SK-N-SH treated with all-trans-retinoic acid at 6 μM for 48 hours (cell line): ENCODE data around the gene SNX30.

ENCODE experiments used
- ATAC-seq: fragments of 200-7000 bp; cut with Tn5 transposase; 3 replicates; pipeline ENCODE4 v1.9.1; 2020; ENCODE audit warnings: mild to moderate bottlenecking, moderate library complexity
- ARNTL ChIP-seq: fragments of 450-650 bp; formaldehyde crosslinking; IDR thresholded peaks from 2 replicates; pipeline ENCODE4 v1.5.0; 2020; ENCODE audit warnings: low read depth, mild to moderate bottlenecking, moderate library complexity, borderline replicate concordance
- BACH2 ChIP-seq: fragments of 250-450 bp; sonication (Bioruptor Pico); IDR thresholded peaks from 2 replicates; pipeline ENCODE4 v1.9.0; 2021; ENCODE audit warnings: mild to moderate bottlenecking, borderline replicate concordance
- CREB5 ChIP-seq: fragments of 250-450 bp; sonication (Bioruptor Pico); IDR thresholded peaks from 2 replicates; pipeline ENCODE4 v1.5.1; 2020; ENCODE audit warnings: low read depth, mild to moderate bottlenecking, moderate library complexity
- CSDC2 ChIP-seq: fragments of 250-450 bp; sonication (Bioruptor Pico); IDR thresholded peaks from 2 replicates; pipeline ENCODE4 v1.5.0; 2020; ENCODE audit warnings: mild to moderate bottlenecking, moderate library complexity
- GLIS3 ChIP-seq: fragments of 250-450 bp; sonication (Bioruptor Pico); IDR thresholded peaks from 2 replicates; pipeline ENCODE4 v1.5.0; 2020; ENCODE audit warnings: mild to moderate bottlenecking, moderate library complexity
- ISL1 ChIP-seq: fragments of 250-450 bp; sonication (Bioruptor Pico); IDR thresholded peaks from 2 replicates; pipeline ENCODE4 v2.1.2; 2022; ENCODE audit warnings: mild to moderate bottlenecking, moderate library complexity
- OSR1 ChIP-seq: fragments of 250-450 bp; sonication (Bioruptor Pico); IDR thresholded peaks from 2 replicates; pipeline ENCODE4 v1.8.0; 2022; ENCODE audit warnings: moderate library complexity, mild to moderate bottlenecking, inconsistent platforms
- PATZ1 ChIP-seq: fragments of 250-450 bp; sonication (Bioruptor Pico); IDR thresholded peaks from 2 replicates; pipeline ENCODE4 v1.8.0; 2020; ENCODE audit warnings: mild to moderate bottlenecking, moderate library complexity, borderline replicate concordance
- POU6F1 ChIP-seq: fragments of 250-450 bp; sonication (Bioruptor Pico); IDR thresholded peaks from 2 replicates; pipeline ENCODE4 v1.8.0; 2021; ENCODE audit warnings: low read depth, mild to moderate bottlenecking, moderate library complexity, borderline replicate concordance
- PPARA ChIP-seq: fragments of 250-450 bp; sonication (Bioruptor Pico); IDR thresholded peaks from 2 replicates; pipeline ENCODE4 v1.5.0; 2020; ENCODE audit warnings: mild to moderate bottlenecking, borderline replicate concordance
- RARB ChIP-seq: fragments of 250-450 bp; sonication (Bioruptor Pico); IDR thresholded peaks from 2 replicates; pipeline ENCODE4 v1.8.0; 2021; ENCODE audit warnings: mild to moderate bottlenecking, moderate library complexity
- SNAI2 ChIP-seq: fragments of 250-450 bp; sonication (Bioruptor Pico); IDR thresholded peaks from 2 replicates; pipeline ENCODE4 v1.5.0; 2020; ENCODE audit warnings: mild to moderate bottlenecking, moderate library complexity
- TCF4 ChIP-seq: fragments of 250-450 bp; sonication (Bioruptor Pico); IDR thresholded peaks from 2 replicates; pipeline ENCODE4 v1.8.0; 2021; ENCODE audit warnings: mild to moderate bottlenecking, moderate library complexity, borderline replicate concordance
- TOX ChIP-seq: fragments of 250-450 bp; sonication (Bioruptor Pico); IDR thresholded peaks from 2 replicates; pipeline ENCODE4 v1.8.0; 2021; ENCODE audit warnings: mild to moderate bottlenecking, moderate library complexity, borderline replicate concordance
- ZC3H10 ChIP-seq: fragments of 250-450 bp; sonication (Bioruptor Pico); IDR thresholded peaks from 2 replicates; pipeline ENCODE4 v1.5.1; 2021; ENCODE audit warnings: mild to moderate bottlenecking, moderate library complexity
- ZNF565 ChIP-seq: fragments of 450-650 bp; formaldehyde crosslinking; conservative IDR thresholded peaks from 2 replicates; pipeline ENCODE4 v1.5.0; 2020; ENCODE audit warnings: low read depth, mild to moderate bottlenecking, moderate library complexity
- ZNF70 ChIP-seq: fragments of 450-650 bp; formaldehyde crosslinking; IDR thresholded peaks from 2 replicates; pipeline ENCODE4 v1.5.0; 2020; ENCODE audit warnings: mild to moderate bottlenecking, moderate library complexity
- ZNF8 ChIP-seq: fragments of 450-650 bp; formaldehyde crosslinking; IDR thresholded peaks from 2 replicates; pipeline ENCODE4 v1.5.0; 2020; ENCODE audit warnings: mild to moderate bottlenecking, moderate library complexity
- TF ChIP-seq, protein P1 (sequence below): fragments of 250-450 bp; sonication (Bioruptor Pico); IDR thresholded peaks from 2 replicates; pipeline ENCODE4 v1.5.0; 2020; ENCODE audit warnings: mild to moderate bottlenecking, moderate library complexity

SNX30 gene

GRCh38 chr9:112731971-112732370 lies 18.6 kb upstream of the SNX30 start (continued):
- TF ChIP-seq GLIS3 (CRISPR knock-in tag) (no peak), OSR1 (CRISPR knock-in tag) (no peak)

- ATAC-seq, result no peak
- TF ChIP-seq ZNF8 (CRISPR knock-in tag) (no peak), TCF4 (CRISPR knock-in tag) (no peak), GLIS3 (CRISPR knock-in tag) (no peak), CSDC2 (CRISPR knock-in tag) (no peak), ZC3H10 (CRISPR knock-in tag) (no peak), TOX (no peak), RARB (no peak), PATZ1 (CRISPR knock-in tag) (no peak), BACH2 (CRISPR knock-in tag) (no peak), ISL1 (CRISPR knock-in tag) (no peak), OSR1 (CRISPR knock-in tag) (no peak), ARNTL (CRISPR knock-in tag) (no peak), POU6F1 (CRISPR knock-in tag) (no peak), PPARA (CRISPR knock-in tag) (no peak), CREB5 (no peak), SNAI2 (CRISPR knock-in tag) (no peak), ZNF565 (CRISPR knock-in tag) (no peak)
- TF ChIP-seq, protein P1, sequence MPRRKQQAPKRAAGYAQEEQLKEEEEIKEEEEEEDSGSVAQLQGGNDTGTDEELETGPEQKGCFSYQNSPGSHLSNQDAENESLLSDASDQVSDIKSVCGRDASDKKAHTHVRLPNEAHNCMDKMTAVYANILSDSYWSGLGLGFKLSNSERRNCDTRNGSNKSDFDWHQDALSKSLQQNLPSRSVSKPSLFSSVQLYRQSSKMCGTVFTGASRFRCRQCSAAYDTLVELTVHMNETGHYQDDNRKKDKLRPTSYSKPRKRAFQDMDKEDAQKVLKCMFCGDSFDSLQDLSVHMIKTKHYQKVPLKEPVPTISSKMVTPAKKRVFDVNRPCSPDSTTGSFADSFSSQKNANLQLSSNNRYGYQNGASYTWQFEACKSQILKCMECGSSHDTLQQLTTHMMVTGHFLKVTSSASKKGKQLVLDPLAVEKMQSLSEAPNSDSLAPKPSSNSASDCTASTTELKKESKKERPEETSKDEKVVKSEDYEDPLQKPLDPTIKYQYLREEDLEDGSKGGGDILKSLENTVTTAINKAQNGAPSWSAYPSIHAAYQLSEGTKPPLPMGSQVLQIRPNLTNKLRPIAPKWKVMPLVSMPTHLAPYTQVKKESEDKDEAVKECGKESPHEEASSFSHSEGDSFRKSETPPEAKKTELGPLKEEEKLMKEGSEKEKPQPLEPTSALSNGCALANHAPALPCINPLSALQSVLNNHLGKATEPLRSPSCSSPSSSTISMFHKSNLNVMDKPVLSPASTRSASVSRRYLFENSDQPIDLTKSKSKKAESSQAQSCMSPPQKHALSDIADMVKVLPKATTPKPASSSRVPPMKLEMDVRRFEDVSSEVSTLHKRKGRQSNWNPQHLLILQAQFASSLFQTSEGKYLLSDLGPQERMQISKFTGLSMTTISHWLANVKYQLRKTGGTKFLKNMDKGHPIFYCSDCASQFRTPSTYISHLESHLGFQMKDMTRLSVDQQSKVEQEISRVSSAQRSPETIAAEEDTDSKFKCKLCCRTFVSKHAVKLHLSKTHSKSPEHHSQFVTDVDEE, result no peak
- TF ChIP-seq, all 23 proteins: peak for 0
These were observed 15.7 kb upstream of the SNX30 start for GRCh38 chr9:112734892-112735291.

DNA sequence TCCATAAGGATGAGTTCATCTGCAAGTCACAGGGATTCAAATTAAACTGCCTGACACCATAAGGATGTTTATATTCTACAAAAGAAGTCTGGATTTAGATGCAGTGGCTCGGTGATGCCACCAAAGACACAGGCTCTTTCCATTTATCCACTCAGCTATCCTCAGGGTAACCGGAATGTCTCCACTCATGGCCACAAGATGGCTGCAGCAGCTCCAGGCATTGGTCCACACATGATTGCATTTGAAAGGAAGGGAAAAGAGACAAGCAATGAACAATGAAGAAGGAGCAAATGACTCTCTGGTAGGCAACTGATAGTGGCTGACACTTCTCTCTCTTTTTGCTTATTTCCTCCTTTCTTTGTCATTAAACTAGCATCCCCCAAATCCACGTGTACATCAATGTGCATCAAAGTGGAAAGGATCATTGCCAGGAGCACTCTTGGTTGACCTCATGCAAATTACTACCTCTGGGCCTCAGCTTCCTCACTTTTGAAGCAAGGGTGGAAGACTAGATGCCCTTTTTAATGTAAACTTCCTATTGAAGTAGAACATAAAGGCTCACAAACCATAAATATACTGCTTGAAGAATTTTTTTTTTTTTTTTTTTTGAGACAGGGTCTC lies 7.2 kb upstream of the SNX30 start:
- ATAC-seq, result no peak
- no peak for TF ChIP-seq POU6F1 (CRISPR knock-in tag)
- TF ChIP-seq PATZ1 (CRISPR knock-in tag), result no peak
- TF ChIP-seq, protein P1, result no peak
- TF ChIP-seq SNAI2 (CRISPR knock-in tag), result no peak
- TF ChIP-seq GLIS3 (CRISPR knock-in tag), result no peak
- no peak for TF ChIP-seq CREB5
- no peak for TF ChIP-seq ZNF565 (CRISPR knock-in tag)
- no peak for TF ChIP-seq RARB
- TF ChIP-seq ARNTL (CRISPR knock-in tag), result no peak
- no peak for TF ChIP-seq ZNF70 (CRISPR knock-in tag)
- no peak for TF ChIP-seq TCF4 (CRISPR knock-in tag)
